Uterus (tissue), 4 donors: ENCODE measurements around the gene PYGM. TPM values are rescaled to one million over a fixed set of nuclear protein-coding genes. Genes with fewer than 3 reads are reported as not detected.

Source experiments
- DNase-seq, 2 donors: peaks; one replicate each; pipeline ENCODE4 v3.0.0-alpha.2; 2019 to 2020
- H3K27ac ChIP-seq, 2 donors: fragments of 200-600 bp; sonication (generic); 1 replicate in 1 of 2; 2 replicates in 1 of 2; pipeline ENCODE4 v1.5.1; 2016 to 2018
- H3K27me3 ChIP-seq, 2 donors: fragments of 200-600 bp; sonication (generic); one replicate each; pipeline ENCODE4 v1.5.1; 2018 to 2019; ENCODE audit warnings: control low read depth in 1 of 2
- H3K36me3 ChIP-seq, 2 donors: fragments of 200-600 bp; sonication (generic); one replicate each; pipeline ENCODE4 v1.5.1; 2019; ENCODE audit warnings: control low read depth in 1 of 2
- H3K4me1 ChIP-seq, 2 donors: fragments of 200-600 bp; sonication (generic); one replicate each; pipeline ENCODE4 v1.5.1; 2018 to 2019; ENCODE audit warnings: control low read depth in 1 of 2
- H3K4me3 ChIP-seq, 2 donors: fragments of 200-600 bp; sonication (generic); 1 replicate in 1 of 2; 2 replicates in 1 of 2; pipeline ENCODE4 v1.5.1; 2018 to 2019; ENCODE audit warnings: mild to moderate bottlenecking in 1 of 2
- H3K9me3 ChIP-seq, 2 donors: fragments of 200-600 bp; sonication (generic); one replicate each; pipeline ENCODE4 v1.5.1; 2019; ENCODE audit warnings: control low read depth in 1 of 2
- CTCF ChIP-seq, 4 experiments: fragments of 200-600 bp in 2 of 4; fragments of 450-650 bp in 2 of 4; sonication (generic) in 2 of 4; IDR thresholded peaks; one replicate each; pipeline ENCODE4 v1.5.1; 2016 to 2019; ENCODE audit warnings: antibody characterized with exemption in 4 of 4, mild to moderate bottlenecking in 2 of 4, moderate library complexity in 1 of 4
- POLR2A ChIP-seq, 2 donors: fragments of 450-650 bp; IDR thresholded peaks; one replicate each; pipeline ENCODE4 v1.6.1; 2016; ENCODE audit warnings: antibody characterized with exemption in 2 of 2, mild to moderate bottlenecking in 1 of 2, moderate library complexity in 1 of 2
- intact Hi-C: fragments of 100-400 bp; cut with DNase I; formaldehyde crosslinking; loops from one replicate; pipeline ENCODE4 v1.15.1; 2023; ENCODE audit warnings: low total_unique reads
- total RNA-seq, 4 donors: library from RNA; depleted of rRNA in 3 of 4; stranded (reverse); fragments of >200 nt in 3 of 4; gene quantifications; one replicate each; pipeline versions ENCODE4 v1.1.0 to v1.2.4, GENCODE V29; 2014 to 2023
- donor health status: DM: yes; HTN: yes; CAD: no.

The PYGM gene
- total RNA-seq, 4 donors from 2014 or later = 2.9 to 42.8 (median 11.4) TPM

- H3K4me3 ChIP-seq = no peak overlapping the region
- peak overlapping the region; percentile 77 for H3K27ac ChIP-seq
- intact Hi-C loops = no loop called here
- peaks cover 9 to 16% of the 10 kb centered on the region in 2 donors for H3K4me1 ChIP-seq
- DNase-seq = no peak
- no peaks in the 10 kb centered on the region for H3K9me3 ChIP-seq
- no peaks in the 10 kb centered on the region for H3K36me3 ChIP-seq
- H3K27me3 ChIP-seq = no peaks in the 10 kb centered on the region
- TF ChIP-seq POLR2A (IDR thresholded peaks at IDR 0.05) (no peak), CTCF (IDR thresholded peaks at IDR 0.05) (no peak)
Measured at GRCh38 chr11:64760759-64761420, 1.1 kb upstream of the PYGM start.

DNA sequence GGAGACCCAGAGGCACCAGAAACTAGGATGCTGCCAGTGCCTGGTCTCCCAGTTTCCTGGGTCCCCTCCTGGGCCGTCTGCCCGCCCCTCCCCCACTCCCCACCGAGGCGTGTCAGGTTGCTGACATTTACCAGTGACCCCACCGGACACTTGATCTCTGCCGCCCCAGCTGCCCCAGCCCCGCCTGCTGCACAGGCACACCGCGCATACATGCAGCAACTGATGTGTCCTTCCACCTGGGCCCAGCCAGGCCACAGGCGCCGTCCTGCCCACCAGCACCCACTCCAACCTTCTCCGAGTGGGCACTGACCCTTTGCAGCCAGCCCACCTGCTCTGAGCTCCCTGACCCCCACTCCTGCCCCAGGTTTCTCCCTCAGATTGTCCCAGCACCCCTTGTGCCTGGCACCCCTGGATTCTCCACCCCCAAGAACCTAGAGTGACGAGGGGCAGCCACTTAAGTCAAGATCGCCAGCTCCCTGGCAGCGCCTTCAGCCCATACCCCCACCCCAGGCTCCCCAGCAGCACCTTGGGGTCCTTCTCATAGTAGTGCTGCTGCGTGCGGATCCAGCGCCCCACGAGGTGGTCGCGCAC, 548 bp downstream of the PYGM start:
- intact Hi-C loops = no loop called here
- TF ChIP-seq POLR2A (IDR thresholded peaks at IDR 0.05) (no peak), CTCF (IDR thresholded peaks at IDR 0.05) (no peak)
- DNase-seq = peak in 1 of 2 donors; percentile 29
- no peaks in the 10 kb centered on the region for H3K27me3 ChIP-seq
- H3K36me3 ChIP-seq = no peaks in the 10 kb centered on the region
- H3K4me1 ChIP-seq = peaks cover 9 to 16% of the 10 kb centered on the region in 2 donors
- H3K4me3 ChIP-seq = peak overlapping the region; percentile 3 to 26
- peak overlapping the region; percentile 77 for H3K27ac ChIP-seq
- H3K9me3 ChIP-seq = no peaks in the 10 kb centered on the region

DNA sequence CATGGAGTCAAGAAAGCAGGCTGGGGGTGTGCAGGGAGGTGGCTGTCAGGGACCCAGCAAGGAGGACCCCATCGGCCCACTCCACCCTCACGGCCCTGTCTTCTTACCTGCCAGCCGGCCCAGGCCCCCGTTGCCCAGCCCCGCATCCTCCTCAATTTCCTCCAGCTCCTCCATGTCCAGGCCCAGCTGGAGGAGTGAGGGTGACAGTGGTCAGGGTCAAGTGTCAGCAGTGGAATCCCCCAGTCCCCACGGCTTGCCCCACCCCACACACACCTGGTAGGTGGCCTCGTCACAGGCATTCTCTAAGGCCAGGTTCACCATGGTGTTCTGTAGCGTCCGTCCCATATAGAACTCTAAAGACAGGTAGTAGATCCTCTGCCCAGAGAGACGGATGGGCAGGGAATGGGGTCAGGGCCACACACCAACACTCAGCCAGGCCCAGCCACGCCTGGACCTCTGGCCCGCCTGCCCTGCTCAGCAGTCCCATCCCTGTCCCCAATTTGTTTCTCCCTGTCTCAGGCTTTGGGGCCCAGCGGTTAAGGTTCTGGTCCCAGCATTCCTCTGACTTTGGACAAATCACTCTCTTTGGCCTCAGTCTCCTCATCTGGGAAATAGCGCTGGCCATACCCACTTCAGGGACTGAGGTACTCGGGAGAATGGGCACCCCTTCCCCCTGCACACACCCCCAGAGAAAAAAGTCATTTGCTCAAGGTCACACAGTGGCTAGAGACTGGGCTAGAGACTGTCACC, 1.3 kb downstream of the PYGM start:
- TF ChIP-seq POLR2A (IDR thresholded peaks at IDR 0.05) (no peak), CTCF (IDR thresholded peaks at IDR 0.05) (no peak)
- Histone ChIP-seq H3K36me3 (no peaks in the 10 kb centered on the region), H3K9me3 (no peaks in the 10 kb centered on the region), H3K4me1 (peaks cover 9% of the 10 kb centered on the region in 2 donors), H3K4me3 (no peak overlapping the region), H3K27ac (peak overlapping the region; percentile 77), H3K27me3 (no peaks in the 10 kb centered on the region)
- intact Hi-C loops = no loop called here
- DNase-seq = no peak

- H3K36me3 ChIP-seq = no peaks in the 10 kb centered on the region
- DNase-seq = peak in 1 of 2 donors; percentile 13
- H3K4me3 ChIP-seq = no peak overlapping the region
- H3K4me1 ChIP-seq = peaks cover 6 to 9% of the 10 kb centered on the region in 2 donors
- H3K27ac ChIP-seq = no peak overlapping the region
- TF ChIP-seq POLR2A (IDR thresholded peaks at IDR 0.05) = no peak
- no peak for TF ChIP-seq CTCF (IDR thresholded peaks at IDR 0.05)
- H3K9me3 ChIP-seq = no peaks in the 10 kb centered on the region
- no peaks in the 10 kb centered on the region for H3K27me3 ChIP-seq
- intact Hi-C loops = no loop called here
Measured at GRCh38 chr11:64757549-64758329, 2.0 kb downstream of the PYGM start.
